ENCODE measurements around the gene SAMD4A.

GRCh38 chr14:54840336-54840735 lies 273.4 kb downstream of the SAMD4A start:
- TF ChIP-seq POU2F2 (IDR thresholded peaks at IDR 0.05; ENCODE audit: low read depth, low read length) (no peak), POLR2AphosphoS5 (IDR thresholded peaks at IDR 0.05; ENCODE audit: low read depth, low read length) (no peak), POLR2A (IDR thresholded peaks at IDR 0.05; ENCODE audit: low read depth, low read length) (no peak), TAF1 (IDR thresholded peaks at IDR 0.05; ENCODE audit: low read depth, low read length) (no peak), SPI1 (IDR thresholded peaks at IDR 0.05; ENCODE audit: low read depth, low read length) (no peak)

Measured in GM12891 (cell line).